ENCODE measurements around the gene ACTR1A. TPM values are rescaled to one million over a fixed set of nuclear protein-coding genes. Genes with fewer than 3 reads are reported as not detected.
A peak's percentile ranks its signal among the peaks of the same experiment; 100 is the strongest.
"Not testable (repeated sequence)": the region's sequence is repeated elsewhere in the genome, so short reads cannot be mapped to it uniquely, and the experiment has no call there.

The ACTR1A gene
- total and polyA plus RNA-seq, 8 donors = 41.5 to 277 (median 61.1) TPM

- Histone ChIP-seq H3K27me3 (no peaks in the 10 kb centered on the region), H3K4me3 (no peak overlapping the region), H3K27ac (peak overlapping the region in 1 of 5 donors; percentile 4), H3K36me3 (peaks cover 0 to 12% (median 5%) of the 10 kb centered on the region in 4 donors), H3K9me3 (no peaks in the 10 kb centered on the region), H3K4me1 (peaks cover 4 to 47% (median 21%) of the 10 kb centered on the region in 4 donors)
- intact Hi-C loops (cut with DNase I; ENCODE audit: low total_unique reads) = no loop called here
- TF ChIP-seq EP300 (IDR thresholded peaks at IDR 0.05) (no peak), POLR2A (IDR thresholded peaks at IDR 0.05) (no peak), POLR2AphosphoS5 (IDR thresholded peaks at IDR 0.05) (peak in 1 of 3 donors; percentile 25), CTCF (IDR thresholded peaks at IDR 0.05) (no peak)
- 73 to 86% (median 78%) methylated on average over 7 of the region's 7 CpGs for WGBS, 5 donors
- DNase-seq = peak in 1 of 2 donors; percentile 52
These were observed 46.5 kb downstream of the ACTR1A start for GRCh38 chr10:102455893-102456471.

GRCh38 chr10:102454662-102455487 lies 47.6 kb downstream of the ACTR1A start:
- H3K4me3 ChIP-seq; H3K27ac ChIP-seq; H3K27me3 ChIP-seq; DNase-seq; H3K9me3 ChIP-seq; intact Hi-C loops (cut with DNase I; ENCODE audit: low total_unique reads): not testable (repeated sequence)
- WGBS, 5 donors = 67 to 79% (median 71%) methylated on average over 9 to 13 of the region's 13 CpGs
- Histone ChIP-seq H3K4me1 (peaks cover 0 to 48% (median 22%) of the 10 kb centered on the region in 4 donors), H3K36me3 (peaks cover 0 to 12% (median 5%) of the 10 kb centered on the region in 4 donors)

- Histone ChIP-seq H3K36me3 (peaks cover 0 to 12% (median 5%) of the 10 kb centered on the region in 4 donors), H3K4me1 (peaks cover 0 to 57% (median 29%) of the 10 kb centered on the region in 4 donors), H3K9me3 (no peaks in the 10 kb centered on the region), H3K27me3 (no peaks in the 10 kb centered on the region), H3K27ac (peak overlapping the region in 4 of 5 donors; percentile 41 to 94 (median 62)), H3K4me3 (no peak overlapping the region)
- DNase-seq = no peak
- WGBS, 5 donors = 73 to 87% (median 81%) methylated on average over 5 of the region's 5 CpGs
- TF ChIP-seq EP300 (IDR thresholded peaks at IDR 0.05) (no peak), POLR2AphosphoS5 (IDR thresholded peaks at IDR 0.05) (no peak), CTCF (IDR thresholded peaks at IDR 0.05) (no peak), POLR2A (IDR thresholded peaks at IDR 0.05) (no peak)
- intact Hi-C loops (cut with DNase I; ENCODE audit: low total_unique reads) = no loop called here
These were observed 49.0 kb downstream of the ACTR1A start for GRCh38 chr10:102453502-102453901.

- H3K4me1 ChIP-seq = peaks cover 0 to 57% (median 29%) of the 10 kb centered on the region in 4 donors
- peak overlapping the region in 4 of 5 donors; percentile 41 to 94 (median 62) for H3K27ac ChIP-seq
- H3K9me3 ChIP-seq = no peaks in the 10 kb centered on the region
- TF ChIP-seq EP300 (IDR thresholded peaks at IDR 0.05) = no peak
- no peak for TF ChIP-seq CTCF (IDR thresholded peaks at IDR 0.05)
- TF ChIP-seq POLR2AphosphoS5 (IDR thresholded peaks at IDR 0.05) = no peak
- H3K27me3 ChIP-seq = no peaks in the 10 kb centered on the region
- DNase-seq = no peak
- no peak overlapping the region for H3K4me3 ChIP-seq
- peaks cover 0 to 12% (median 5%) of the 10 kb centered on the region in 4 donors for H3K36me3 ChIP-seq
- 49 to 54% (median 53%) methylated on average over 3 of the region's 3 CpGs for WGBS, 5 donors
- intact Hi-C loops (cut with DNase I; ENCODE audit: low total_unique reads) = no loop called here
These were observed 49.7 kb downstream of the ACTR1A start for GRCh38 chr10:102452672-102453340.
